Neuron (in vitro differentiated cells): ENCODE measurements around the gene ACSBG1.
"Not testable (repeated sequence)": the region's sequence is repeated elsewhere in the genome, so short reads cannot be mapped to it uniquely, and the experiment has no call there.

Experiments used
- H2AFZ ChIP-seq: one replicate; pipeline ENCODE4 v1.6.1; 2013; ENCODE audit warnings: low read depth, mild to moderate bottlenecking, inconsistent platforms, low read length, moderate library complexity
- H3K27me3 ChIP-seq: one replicate; pipeline ENCODE4 v1.6.1; 2013; ENCODE audit warnings: low read length; ENCODE audit not compliant: insufficient read depth
- H3K36me3 ChIP-seq: one replicate; pipeline ENCODE4 v1.6.1; 2013; ENCODE audit warnings: low read length; ENCODE audit not compliant: insufficient read depth
- H3K4me1 ChIP-seq: one replicate; pipeline ENCODE4 v1.6.1; 2013; ENCODE audit warnings: low read length; ENCODE audit not compliant: insufficient read depth
- H3K4me3 ChIP-seq: 2 replicates; pipeline ENCODE4 v1.5.1; 2013; ENCODE audit warnings: mild to moderate bottlenecking, low read length, moderate library complexity
- H3K9me3 ChIP-seq: one replicate; pipeline ENCODE4 v1.6.1; 2013; ENCODE audit warnings: low read length

Gene ACSBG1

GRCh38 chr15:78156653-78157052 is 77.7 kb downstream of the ACSBG1 start:
- Histone ChIP-seq H3K9me3 (no peaks in the 10 kb centered on the region), H3K4me3 (no peak overlapping the region), H3K4me1 (no peaks in the 10 kb centered on the region), H2AFZ (no peak overlapping the region), H3K36me3 (peaks cover 23% of the 10 kb centered on the region), H3K27me3 (no peaks in the 10 kb centered on the region)

GRCh38 chr15:78155355-78155939 is 78.9 kb downstream of the ACSBG1 start:
- no peak overlapping the region for H3K4me3 ChIP-seq
- H3K36me3 ChIP-seq: peaks cover 21% of the 10 kb centered on the region
- H3K9me3 ChIP-seq: no peaks in the 10 kb centered on the region
- no peaks in the 10 kb centered on the region for H3K27me3 ChIP-seq
- H2AFZ ChIP-seq: no peak overlapping the region
- no peaks in the 10 kb centered on the region for H3K4me1 ChIP-seq

- Histone ChIP-seq H3K36me3 (peaks cover 19% of the 10 kb centered on the region), H3K27me3 (no peaks in the 10 kb centered on the region), H3K9me3 (no peaks in the 10 kb centered on the region), H3K4me3 (no peak overlapping the region), H2AFZ (no peak overlapping the region), H3K4me1 (peaks cover 4% of the 10 kb centered on the region)
These were observed 79.4 kb downstream of the ACSBG1 start for GRCh38 chr15:78154955-78155354.

GRCh38 chr15:78151075-78151474 is 83.3 kb downstream of the ACSBG1 start:
- not testable (repeated sequence) for H3K9me3 ChIP-seq, H3K36me3 ChIP-seq, H3K4me3 ChIP-seq, H3K27me3 ChIP-seq, H2AFZ ChIP-seq
- H3K4me1 ChIP-seq: peaks cover 12% of the 10 kb centered on the region

GRCh38 chr15:78149805-78150751 is 84.3 kb downstream of the ACSBG1 start:
- Histone ChIP-seq H3K4me1 (peaks cover 12% of the 10 kb centered on the region), H3K36me3 (no peaks in the 10 kb centered on the region), H3K9me3 (no peaks in the 10 kb centered on the region), H3K27me3 (no peaks in the 10 kb centered on the region), H2AFZ (peak overlapping the region; percentile 66), H3K4me3 (peak overlapping the region; percentile 77)

GRCh38 chr15:78149068-78149804 is 85.1 kb downstream of the ACSBG1 start, which contains the start of gene IDH3A:
Gene IDH3A (plus strand): TSS chr15:78149362. CDS start chr15:78149404, 42 bp downstream.
- Histone ChIP-seq H3K4me3 (peak within 1 kb of the TSS; percentile 77), H3K27me3 (no peaks in the 10 kb centered on the region), H3K9me3 (no peaks in the 10 kb centered on the region), H3K4me1 (peaks cover 12% of the 10 kb centered on the region), H3K36me3 (no peaks in the 10 kb centered on the region), H2AFZ (peak within 1 kb of the TSS; percentile 66)

- Histone ChIP-seq H3K27me3 (no peaks in the 10 kb centered on the region), H2AFZ (peak overlapping the region; percentile 66), H3K4me1 (peaks cover 12% of the 10 kb centered on the region), H3K4me3 (peak overlapping the region; percentile 77), H3K36me3 (no peaks in the 10 kb centered on the region), H3K9me3 (no peaks in the 10 kb centered on the region)
These were observed 85.8 kb downstream of the ACSBG1 start for GRCh38 chr15:78148392-78149067.

- Histone ChIP-seq H3K4me3 (no peak overlapping the region), H3K4me1 (peaks cover 12% of the 10 kb centered on the region), H3K9me3 (no peaks in the 10 kb centered on the region), H3K27me3 (no peaks in the 10 kb centered on the region), H2AFZ (no peak overlapping the region), H3K36me3 (no peaks in the 10 kb centered on the region)
These were observed 86.8 kb downstream of the ACSBG1 start for GRCh38 chr15:78147566-78147965.

- Histone ChIP-seq H3K36me3 (no peaks in the 10 kb centered on the region), H3K4me3 (no peak overlapping the region), H2AFZ (no peak overlapping the region), H3K4me1 (peaks cover 12% of the 10 kb centered on the region), H3K9me3 (no peaks in the 10 kb centered on the region), H3K27me3 (no peaks in the 10 kb centered on the region)
These were observed 87.8 kb downstream of the ACSBG1 start for GRCh38 chr15:78146425-78147154.

GRCh38 chr15:78142332-78142731 is 92.0 kb downstream of the ACSBG1 start:
- Histone ChIP-seq H3K27me3 (no peaks in the 10 kb centered on the region), H3K4me1 (no peaks in the 10 kb centered on the region), H3K9me3 (no peaks in the 10 kb centered on the region), H3K36me3 (no peaks in the 10 kb centered on the region), H2AFZ (no peak overlapping the region), H3K4me3 (no peak overlapping the region)

- Histone ChIP-seq H2AFZ (no peak overlapping the region), H3K27me3 (no peaks in the 10 kb centered on the region), H3K36me3 (no peaks in the 10 kb centered on the region), H3K4me3 (no peak overlapping the region), H3K9me3 (no peaks in the 10 kb centered on the region), H3K4me1 (no peaks in the 10 kb centered on the region)
These were observed 94.1 kb downstream of the ACSBG1 start for GRCh38 chr15:78140292-78140691.

GRCh38 chr15:78139578-78139977 is 94.8 kb downstream of the ACSBG1 start:
- Histone ChIP-seq H3K27me3 (no peaks in the 10 kb centered on the region), H3K36me3 (no peaks in the 10 kb centered on the region), H3K4me1 (no peaks in the 10 kb centered on the region), H3K4me3 (no peak overlapping the region), H2AFZ (no peak overlapping the region), H3K9me3 (no peaks in the 10 kb centered on the region)
